IPS DF 6.9 (cell line): ENCODE results near the gene LUC7L2.
"Not testable (repeated sequence)": the region's sequence is repeated elsewhere in the genome, so short reads cannot be mapped to it uniquely, and the experiment has no call there.

Source experiments
- DNase-seq: peaks from one replicate; pipeline ENCODE4 v3.0.0-alpha.2; 2013; ENCODE audit warnings: low read depth, low spot score
- H3K27ac ChIP-seq: one replicate; pipeline ENCODE4 v1.5.1; 2013; ENCODE audit warnings: low read length, control low read depth
- H3K27me3 ChIP-seq: 2 replicates; pipeline ENCODE4 v1.6.1; 2013; ENCODE audit warnings: mild to moderate bottlenecking, low read length; ENCODE audit not compliant: control insufficient read depth, insufficient read depth
- H3K36me3 ChIP-seq: 2 replicates; pipeline ENCODE4 v1.6.1; 2013; ENCODE audit warnings: low read length; ENCODE audit not compliant: control insufficient read depth, insufficient read depth
- H3K4me1 ChIP-seq: 2 replicates; pipeline ENCODE4 v1.6.1; 2013; ENCODE audit warnings: low read length; ENCODE audit not compliant: control insufficient read depth, insufficient read depth
- H3K4me3 ChIP-seq: 2 replicates; pipeline ENCODE4 v1.5.1; 2013; ENCODE audit warnings: mild to moderate bottlenecking, low read length
- H3K9me3 ChIP-seq: 2 replicates; pipeline ENCODE4 v1.6.1; 2013; ENCODE audit warnings: low read length, inconsistent platforms; ENCODE audit not compliant: control insufficient read depth, insufficient read depth
- WGBS: extraction: QIAGEN DNeasy Blood & Tissue Kit; methylation state at CpG from one replicate; pipeline ENCODE4 v1.1.7; 2013; ENCODE audit warnings: mixed read lengths, missing lambda C conversion rate; ENCODE audit not compliant: insufficient read length, insufficient coverage; 5-methylcytosine and 5-hydroxymethylcytosine counted together

LUC7L2 gene

GRCh38 chr7:139355320-139355719, 4.4 kb upstream of the LUC7L2 start:
- no peak overlapping the region for H3K27ac ChIP-seq
- no peaks in the 10 kb centered on the region for H3K27me3 ChIP-seq
- no peaks in the 10 kb centered on the region for H3K36me3 ChIP-seq
- H3K9me3 ChIP-seq, result no peaks in the 10 kb centered on the region
- no peak for DNase-seq
- no peak overlapping the region for H3K4me3 ChIP-seq
- H3K4me1 ChIP-seq, result no peaks in the 10 kb centered on the region
- WGBS, result no CpG with 5 or more reads among the region's 1 CpG

- DNase-seq, H3K36me3 ChIP-seq, H3K4me3 ChIP-seq, H3K27ac ChIP-seq, H3K4me1 ChIP-seq, H3K9me3 ChIP-seq, H3K27me3 ChIP-seq: not testable (repeated sequence)
- no CpG with 5 or more reads among the region's 27 CpGs for WGBS
These were observed 1.8 kb upstream of the LUC7L2 start for GRCh38 chr7:139357729-139358506.

DNA sequence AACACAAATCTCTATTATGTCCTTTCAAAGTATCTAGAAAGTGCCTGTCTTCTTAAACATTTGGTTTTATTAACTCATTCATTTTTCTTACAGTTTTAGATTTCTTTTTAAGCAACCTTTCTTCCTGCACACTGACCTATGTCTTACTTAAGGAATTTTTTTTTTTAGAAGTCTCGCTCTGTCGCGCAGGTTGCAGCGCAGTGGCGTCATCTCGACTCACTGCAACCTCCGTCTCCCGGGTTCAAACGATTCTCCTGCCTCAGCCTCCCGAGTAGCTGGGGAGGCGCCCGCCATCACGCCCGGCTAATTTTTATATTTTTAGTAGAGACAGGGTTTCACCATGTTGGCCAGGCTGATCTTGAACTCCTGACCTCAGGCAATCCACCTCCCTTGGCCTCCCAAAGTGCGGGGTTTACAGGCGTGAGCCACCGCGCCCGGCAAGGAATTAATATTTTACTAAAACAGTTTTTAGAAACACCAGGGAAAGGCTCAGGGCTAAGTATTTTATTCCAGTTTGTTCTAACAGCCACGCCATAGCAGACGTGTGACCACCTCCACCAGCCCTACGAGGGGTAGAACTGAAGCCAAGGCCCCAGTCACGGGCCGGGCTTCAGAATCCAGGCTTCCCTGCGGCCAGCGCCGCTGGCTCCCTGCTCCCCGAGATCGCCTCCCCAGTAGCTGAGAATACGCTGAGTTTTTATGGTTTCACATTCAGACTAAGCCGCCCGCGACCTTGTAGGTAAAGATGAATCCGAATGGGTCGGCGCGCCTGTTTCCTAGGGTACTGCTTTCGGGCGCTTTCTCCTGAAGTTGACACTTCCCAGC, 941 bp upstream of the LUC7L2 start:
- Histone ChIP-seq H3K36me3 (no peaks in the 10 kb centered on the region), H3K27ac (no peak overlapping the region), H3K4me1 (0 out of 2 replicates have a peak, but pooled peaks cover 3% of the 10 kb centered on the region), H3K4me3 (peak overlapping the region; percentile 80), H3K27me3 (no peaks in the 10 kb centered on the region), H3K9me3 (no peaks in the 10 kb centered on the region)
- no CpG with 5 or more reads among the region's 39 CpGs for WGBS
- DNase-seq, result peak; percentile 2

DNA sequence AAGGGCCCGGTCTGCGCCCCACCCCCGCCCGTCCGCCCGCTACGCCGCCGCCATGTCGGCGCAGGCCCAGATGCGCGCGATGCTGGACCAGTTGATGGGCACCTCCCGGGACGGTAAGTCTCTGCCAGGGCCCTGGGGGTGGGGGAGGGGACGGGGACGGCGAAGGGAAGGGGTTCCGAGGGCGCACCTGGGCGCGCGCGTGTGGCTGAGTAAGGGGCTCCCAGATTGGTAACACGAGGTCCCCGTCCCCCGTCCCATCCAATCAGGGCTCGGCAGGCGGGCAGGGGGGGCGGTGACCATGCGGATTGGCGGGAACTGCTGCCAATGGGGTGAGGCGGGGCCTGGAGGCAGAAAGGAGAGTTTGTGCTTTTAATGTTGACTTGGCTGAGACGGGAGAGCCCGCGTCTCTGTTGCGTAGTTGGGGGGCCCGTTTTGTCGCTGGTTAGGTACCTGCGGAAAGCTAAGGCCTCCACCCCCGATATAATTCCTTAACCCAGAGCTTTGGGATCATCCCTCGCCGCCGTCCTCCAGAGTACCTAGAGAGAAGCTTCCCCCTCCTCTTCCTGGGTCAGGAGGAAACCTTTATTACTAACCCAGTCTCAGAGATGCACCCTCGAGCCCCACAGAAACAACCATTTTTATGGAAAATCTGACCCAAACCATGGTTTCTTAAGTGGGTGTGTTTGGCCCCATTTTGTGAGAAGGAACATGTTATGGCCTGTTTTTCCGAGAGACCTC, 685 bp downstream of the LUC7L2 start:
- no peaks in the 10 kb centered on the region for H3K27me3 ChIP-seq
- no peaks in the 10 kb centered on the region for H3K36me3 ChIP-seq
- H3K9me3 ChIP-seq, result no peaks in the 10 kb centered on the region
- peak overlapping the region; percentile 80 for H3K4me3 ChIP-seq
- DNase-seq, result peak; percentile 75
- H3K4me1 ChIP-seq, result 0 out of 2 replicates have a peak, but pooled peaks cover 3% of the 10 kb centered on the region
- WGBS, result no CpG with 5 or more reads among the region's 47 CpGs
- no peak overlapping the region for H3K27ac ChIP-seq

- Histone ChIP-seq H3K36me3 (no peaks in the 10 kb centered on the region), H3K27me3 (no peaks in the 10 kb centered on the region), H3K4me1 (0 out of 2 replicates have a peak, but pooled peaks cover 3% of the 10 kb centered on the region), H3K27ac (no peak overlapping the region), H3K4me3 (peak overlapping the region; percentile 72), H3K9me3 (no peaks in the 10 kb centered on the region)
- no CpG with 5 or more reads among the region's 2 CpGs for WGBS
- no peak for DNase-seq
These were observed 1.2 kb downstream of the LUC7L2 start for GRCh38 chr7:139360948-139361307.

DNA sequence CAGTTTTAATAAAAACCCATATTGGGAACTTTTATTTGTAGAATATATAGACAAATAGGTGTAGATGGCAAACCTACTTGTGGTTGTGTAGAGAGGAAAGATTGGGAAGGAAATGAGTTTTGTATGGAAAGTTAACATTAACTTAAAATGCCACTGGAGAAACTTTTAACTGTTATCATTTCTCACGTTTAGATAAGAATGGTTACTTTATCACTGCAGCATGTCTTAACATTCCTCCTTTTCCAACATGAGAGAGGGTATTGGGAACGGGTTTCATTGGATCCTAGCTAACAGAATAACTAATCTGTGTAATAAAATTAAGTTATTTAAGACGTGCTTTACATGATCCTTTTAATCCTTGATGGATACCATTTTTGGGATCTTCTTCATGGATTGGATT, 1.8 kb downstream of the LUC7L2 start:
- no peak overlapping the region for H3K4me3 ChIP-seq
- H3K27ac ChIP-seq, result no peak overlapping the region
- H3K36me3 ChIP-seq, result no peaks in the 10 kb centered on the region
- DNase-seq, result no peak
- WGBS, result no CpG with 5 or more reads among the region's 3 CpGs
- H3K9me3 ChIP-seq, result no peaks in the 10 kb centered on the region
- H3K27me3 ChIP-seq, result no peaks in the 10 kb centered on the region
- 0 out of 2 replicates have a peak, but pooled peaks cover 3% of the 10 kb centered on the region for H3K4me1 ChIP-seq

GRCh38 chr7:139362302-139362701, 2.6 kb downstream of the LUC7L2 start:
- DNase-seq, result no peak
- WGBS, result no CpG with 5 or more reads among the region's 3 CpGs
- no peak overlapping the region for H3K4me3 ChIP-seq
- H3K4me1 ChIP-seq, result 0 out of 2 replicates have a peak, but pooled peaks cover 3% of the 10 kb centered on the region
- no peaks in the 10 kb centered on the region for H3K27me3 ChIP-seq
- H3K36me3 ChIP-seq, result no peaks in the 10 kb centered on the region
- no peaks in the 10 kb centered on the region for H3K9me3 ChIP-seq
- no peak overlapping the region for H3K27ac ChIP-seq

GRCh38 chr7:139362981-139363380, 3.3 kb downstream of the LUC7L2 start:
- H3K9me3 ChIP-seq, result no peaks in the 10 kb centered on the region
- no peaks in the 10 kb centered on the region for H3K36me3 ChIP-seq
- WGBS, result no CpG with 5 or more reads among the region's 6 CpGs
- H3K27ac ChIP-seq, result no peak overlapping the region
- H3K4me1 ChIP-seq, result 0 out of 2 replicates have a peak, but pooled peaks cover 3% of the 10 kb centered on the region
- no peak overlapping the region for H3K4me3 ChIP-seq
- H3K27me3 ChIP-seq, result no peaks in the 10 kb centered on the region
- DNase-seq, result no peak

DNA sequence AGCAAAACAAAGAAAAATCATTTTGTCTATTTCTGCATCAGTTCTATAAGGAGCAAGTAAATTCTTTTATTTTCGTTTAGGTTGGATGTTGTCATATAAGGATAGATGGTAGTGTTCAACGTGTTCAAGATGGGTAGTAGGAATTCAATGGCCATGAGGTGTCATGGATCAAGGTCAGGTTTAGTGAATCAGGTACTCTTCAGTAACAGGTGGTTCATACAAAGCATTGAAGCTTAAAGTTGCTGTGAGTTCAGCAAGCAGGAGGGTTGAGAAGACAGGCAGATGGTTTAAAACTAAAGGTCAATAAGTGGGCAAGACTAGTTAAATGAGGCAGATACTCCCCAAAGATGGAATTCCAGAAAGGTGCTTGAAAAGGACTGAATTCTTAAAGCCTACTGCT, 5.6 kb downstream of the LUC7L2 start:
- Histone ChIP-seq H3K27me3 (no peaks in the 10 kb centered on the region), H3K36me3 (no peaks in the 10 kb centered on the region), H3K9me3 (no peaks in the 10 kb centered on the region), H3K4me3 (no peak overlapping the region), H3K27ac (no peak overlapping the region), H3K4me1 (0 out of 2 replicates have a peak, but pooled peaks cover 3% of the 10 kb centered on the region)
- DNase-seq, result no peak
- WGBS, result 100% methylated on average over 2 of the region's 2 CpGs

- no peaks in the 10 kb centered on the region for H3K9me3 ChIP-seq
- no peak for DNase-seq
- H3K4me1 ChIP-seq, result peaks cover 3% of the 10 kb centered on the region; the same call in 1 of the 2 replicates
- H3K36me3 ChIP-seq, result no peaks in the 10 kb centered on the region
- H3K27ac ChIP-seq, result no peak overlapping the region
- no peaks in the 10 kb centered on the region for H3K27me3 ChIP-seq
- no CpG with 5 or more reads among the region's 6 CpGs for WGBS
- H3K4me3 ChIP-seq, result no peak overlapping the region
These were observed 6.7 kb downstream of the LUC7L2 start for GRCh38 chr7:139366400-139366799.
